Activated CD8-positive, alpha-beta T cell treated with anti-CD3 and anti-CD28 coated beads for 36 hours (primary cell): ENCODE data around the gene CPNE2. TPM values are rescaled to one million over a fixed set of nuclear protein-coding genes. Genes with fewer than 3 reads are reported as not detected.
"Not testable (repeated sequence)": the region's sequence is repeated elsewhere in the genome, so short reads cannot be mapped to it uniquely, and the experiment has no call there.

Experiments
- ATAC-seq: fragments of 200-7000 bp; cut with Tn5 transposase; one replicate; pipeline ENCODE4 v1.10.0; 2021; ENCODE audit warnings: mild to moderate bottlenecking, moderate library complexity
- CTCF ChIA-PET: fragments of 350-600 bp; sonication (Branson Sonifier 250); formaldehyde crosslinking; loops from one replicate; lab custom pipeline; 2021; ENCODE audit warnings: antibody characterized with exemption; lab: Charles Lee
- POLR2A ChIA-PET: fragments of 350-600 bp; sonication (Branson Sonifier 250); formaldehyde crosslinking; loops from one replicate; lab custom pipeline; 2021; ENCODE audit warnings: antibody characterized with exemption; lab: Charles Lee
- DNase-seq: peaks from one replicate; pipeline ENCODE4 v3.0.0-alpha.2; 2020
- H3K27ac Mint-ChIP-seq: one replicate; pipeline ENCODE4 v1.8.0; 2021; ENCODE audit warnings: mild to moderate bottlenecking, mixed read lengths
- H3K27me3 Mint-ChIP-seq: one replicate; pipeline ENCODE4 v1.8.0; 2021; ENCODE audit warnings: mixed read lengths
- H3K36me3 Mint-ChIP-seq: one replicate; pipeline ENCODE4 v1.8.0; 2021; ENCODE audit warnings: low read depth, mixed read lengths
- H3K4me1 Mint-ChIP-seq: one replicate; pipeline ENCODE4 v1.8.0; 2021; ENCODE audit warnings: low read depth, mixed read lengths
- H3K4me3 Mint-ChIP-seq: one replicate; pipeline ENCODE4 v1.8.0; 2021; ENCODE audit warnings: mild to moderate bottlenecking, moderate library complexity, mixed read lengths
- H3K9me3 Mint-ChIP-seq: one replicate; pipeline ENCODE4 v1.8.0; 2021; ENCODE audit warnings: mixed read lengths
- CTCF ChIP-seq: fragments of 200-600 bp; IDR thresholded peaks from one replicate; pipeline ENCODE4 v1.8.0; 2022; ENCODE audit warnings: antibody characterized with exemption, mild to moderate bottlenecking
- intact Hi-C: fragments of 100-400 bp; cut with micrococcal nuclease; formaldehyde crosslinking; loops from one replicate; pipeline ENCODE4 v1.10.0; 2022
- total RNA-seq, 2 experiments: library from RNA; stranded (reverse); gene quantifications; one replicate each; pipeline ENCODE4 v1.2.3, GENCODE V29; 2021

The CPNE2 gene
- total RNA-seq, 2 experiments from 2014 or later = 18.6 to 20.6 TPM

DNA sequence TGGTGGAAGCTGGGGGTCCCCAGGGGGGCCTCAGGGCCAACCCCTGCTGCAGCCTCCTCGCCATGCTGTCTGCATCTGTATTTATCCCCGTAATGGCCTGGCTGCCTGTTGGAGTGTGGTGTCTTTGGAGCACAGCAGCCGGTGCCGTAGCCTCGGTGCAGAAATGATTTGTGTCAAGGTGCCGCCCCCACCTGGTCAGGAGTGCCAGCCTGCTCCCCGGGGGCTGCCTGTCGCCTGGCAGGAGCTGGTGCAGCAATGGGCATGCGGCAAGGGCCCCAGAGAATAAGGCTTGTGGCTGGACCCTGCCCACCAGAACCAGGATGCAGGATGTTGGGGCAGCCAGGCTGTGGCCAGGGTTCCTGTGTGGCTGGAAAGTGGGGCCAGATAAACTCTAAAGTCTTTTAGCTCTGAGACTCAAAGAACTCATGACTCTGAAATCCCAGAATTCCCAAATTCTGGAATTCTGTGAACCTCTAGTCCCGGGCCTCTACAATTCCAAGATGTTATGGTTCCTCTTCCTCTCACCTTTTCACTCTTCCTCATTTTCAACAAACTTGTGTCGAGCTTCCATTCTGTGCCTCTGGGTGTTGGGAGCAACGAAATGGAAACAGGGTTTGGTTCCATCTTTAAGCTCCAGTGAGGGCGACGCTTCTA is 5.9 kb downstream of the CPNE2 start:
- CTCF ChIA-PET = interaction anchor here (1.0 to 11.5 kb wide), 3 partner anchors 15 to 320 kb away, joined by 3 to 114 read pairs (median 4); no protein-coding TSS in a partner anchor
- DNase-seq = no peak

DNA sequence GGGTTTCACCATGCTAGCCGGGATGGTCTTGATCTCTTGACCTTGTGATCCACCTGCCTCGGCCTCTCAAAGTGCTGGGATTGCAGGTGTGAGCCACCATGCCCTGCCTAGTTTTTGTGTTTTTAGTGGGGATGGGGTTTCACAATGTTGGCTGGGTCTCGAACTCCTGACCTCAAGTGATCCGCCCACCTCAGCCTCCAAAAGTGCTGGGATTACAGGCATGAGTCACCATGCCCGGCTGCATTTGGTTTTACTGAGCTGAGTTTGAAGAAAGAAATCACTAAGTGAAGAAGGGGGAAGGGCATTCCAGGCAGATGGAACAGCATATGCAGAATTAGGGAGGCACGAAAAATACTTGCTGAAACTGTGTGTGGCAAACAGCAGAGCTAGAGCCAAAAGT is 7.6 kb downstream of the CPNE2 start:
- intact Hi-C loops, H3K27ac Mint-ChIP-seq: not testable (repeated sequence)

More for the DNA sequence above, 5.9 kb downstream of the CPNE2 start:
- POLR2A ChIA-PET = interaction anchor here (0.9 to 1.5 kb wide), 2 partner anchors 14 to 36 kb away, joined by 3 to 6 read pairs; no protein-coding TSS in a partner anchor
- Mint-ChIP-seq H3K4me1 (peaks cover 12% of the 10 kb centered on the region), H3K36me3 (no peaks in the 10 kb centered on the region), H3K9me3 (no peaks in the 10 kb centered on the region), H3K27me3 (peaks cover 5% of the 10 kb centered on the region), H3K4me3 (no peak overlapping the region), H3K27ac (no peak overlapping the region)
- intact Hi-C loops = no loop called here
- ATAC-seq = no peak
- no peak for TF ChIP-seq CTCF

GRCh38 chr16:57100445-57100844 is 8.1 kb downstream of the CPNE2 start:
- H3K4me1 Mint-ChIP-seq = peaks cover 17% of the 10 kb centered on the region
- POLR2A ChIA-PET = interaction anchor here (0.6 to 1.2 kb wide), 6 partner anchors 8 to 120 kb away, joined by 3 to 4 read pairs (median 4); partner anchors contain the start of gene CPNE2
- no peak for DNase-seq
- H3K9me3 Mint-ChIP-seq = no peaks in the 10 kb centered on the region
- no peak overlapping the region for H3K4me3 Mint-ChIP-seq
- CTCF ChIA-PET = interaction anchor here (1.1 to 11.5 kb wide), 5 partner anchors 8 to 67 kb away, joined by 3 to 114 read pairs (median 3); partner anchors contain the start of gene CPNE2
- no peak for ATAC-seq
- H3K27ac Mint-ChIP-seq = no peak overlapping the region
- intact Hi-C loops = no loop called here
- H3K36me3 Mint-ChIP-seq = no peaks in the 10 kb centered on the region
- no peak for TF ChIP-seq CTCF
- H3K27me3 Mint-ChIP-seq = no peaks in the 10 kb centered on the region

More for the DNA sequence above, 7.6 kb downstream of the CPNE2 start:
- DNase-seq, H3K36me3 Mint-ChIP-seq, ATAC-seq, H3K9me3 Mint-ChIP-seq, H3K27me3 Mint-ChIP-seq, H3K4me3 Mint-ChIP-seq: not testable (repeated sequence)
- CTCF ChIA-PET = interaction anchor here (1.1 to 11.5 kb wide), 4 partner anchors 7 to 68 kb away, joined by 3 to 114 read pairs (median 14); partner anchors contain the start of gene CPNE2
- POLR2A ChIA-PET = interaction anchor here (0.6 to 1.2 kb wide), 4 partner anchors 12 to 119 kb away, joined by 3 to 4 read pairs (median 3); no protein-coding TSS in a partner anchor
- H3K4me1 Mint-ChIP-seq = peaks cover 15% of the 10 kb centered on the region

- Mint-ChIP-seq H3K27me3 (no peaks in the 10 kb centered on the region), H3K27ac (no peak overlapping the region), H3K4me1 (peaks cover 22% of the 10 kb centered on the region), H3K4me3 (no peak overlapping the region), H3K9me3 (no peaks in the 10 kb centered on the region), H3K36me3 (no peaks in the 10 kb centered on the region)
- intact Hi-C loops = no loop called here
- POLR2A ChIA-PET = interaction anchor here (0.6 to 1.6 kb wide), 3 partner anchors 10 to 116 kb away, joined by 3 to 5 read pairs (median 3); no protein-coding TSS in a partner anchor
- CTCF ChIA-PET = interaction anchor here (0.9 to 11.5 kb wide), 3 partner anchors 11 to 24 kb away, joined by 3 to 114 read pairs (median 24); partner anchors contain the start of gene CPNE2
- ATAC-seq = no peak
- no peak for DNase-seq
- TF ChIP-seq CTCF = no peak
Observed at GRCh38 chr16:57102888-57103851, 10.8 kb downstream of the CPNE2 start.

DNA sequence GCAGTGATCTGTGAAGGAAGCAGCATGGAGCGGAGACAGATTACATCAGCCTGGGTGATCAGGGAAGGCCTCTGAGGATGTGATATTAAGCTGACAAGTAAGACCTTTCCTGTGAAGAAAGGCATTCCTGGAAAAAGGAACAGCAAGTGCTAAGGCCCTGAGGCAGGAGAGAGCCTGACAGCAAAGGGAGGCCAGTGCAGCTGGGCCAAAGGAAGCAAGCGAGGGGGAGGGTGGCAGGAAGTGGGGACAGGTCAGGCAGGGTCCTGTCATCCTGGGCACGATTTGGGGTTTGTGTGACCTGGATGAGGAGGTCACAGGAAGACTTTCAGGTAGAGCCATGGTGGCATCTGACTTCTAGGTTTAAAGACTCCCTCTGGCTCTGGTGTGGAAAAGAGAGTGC is 12.3 kb downstream of the CPNE2 start:
- TF ChIP-seq CTCF = no peak
- no peak overlapping the region for H3K4me3 Mint-ChIP-seq
- intact Hi-C loops = no loop called here
- DNase-seq (peak; percentile 25), ATAC-seq (peak; percentile 55)
- ChIA-PET POLR2A (interaction anchor here (0.9 to 1.0 kb wide), 2 partner anchors 18 to 20 kb away, joined by 3 read pairs; no protein-coding TSS in a partner anchor), CTCF (interaction anchor here (0.7 to 5.5 kb wide), 2 partner anchors 12 to 20 kb away, joined by 4 to 24 read pairs; partner anchors contain the start of gene CPNE2)
- no peaks in the 10 kb centered on the region for H3K9me3 Mint-ChIP-seq
- no peaks in the 10 kb centered on the region for H3K36me3 Mint-ChIP-seq
- peak overlapping the region; percentile 47 for H3K27ac Mint-ChIP-seq
- H3K27me3 Mint-ChIP-seq = no peaks in the 10 kb centered on the region
- peaks cover 20% of the 10 kb centered on the region for H3K4me1 Mint-ChIP-seq
